ENCODE data around the gene PRSS57.

Gene PRSS57

GRCh38 chr19:638906-639252, 56.4 kb downstream of the PRSS57 start:
- no peak for DNase-seq (ENCODE audit: low read depth)

Measured in activated T-cell treated with anti-CD3 and anti-CD28 coated beads for 1 hour (primary cell).